BE2C (cell line): Measurements from ENCODE around the gene NUAK1. TPM values are rescaled to one million over a fixed set of nuclear protein-coding genes. Genes with fewer than 3 reads are reported as not detected.

ENCODE experiments used
- DNase-seq: peaks from one replicate; pipeline ENCODE4 v3.0.0-alpha.2; 2020
- H3K27me3 ChIP-seq: fragments of 250-450 bp; sonication (Bioruptor Pico); 2 replicates; pipeline ENCODE4 v1.5.1; 2020; ENCODE audit warnings: mild to moderate bottlenecking
- H3K36me3 ChIP-seq: fragments of 250-450 bp; sonication (Bioruptor Pico); 2 replicates; pipeline ENCODE4 v1.5.1; 2020; ENCODE audit warnings: mild to moderate bottlenecking
- H3K4me1 ChIP-seq: fragments of 250-450 bp; sonication (Bioruptor Pico); 2 replicates; pipeline ENCODE4 v1.5.1; 2020
- H3K4me3 ChIP-seq: 2 replicates; pipeline ENCODE4 v1.5.1; 2011; ENCODE audit warnings: low read depth, low read length
- H3K9me3 ChIP-seq: fragments of 250-450 bp; sonication (Bioruptor Pico); 2 replicates; pipeline ENCODE4 v1.5.1; 2020
- CTCF ChIP-seq: IDR thresholded peaks from 2 replicates; pipeline ENCODE4 v1.5.1; 2012; ENCODE audit warnings: mild to moderate bottlenecking, low read depth, low read length
- polyA plus RNA-seq: library from polyadenylated mRNA; unstranded; fragments of >200 nt; gene quantifications from one replicate; pipeline ENCODE4 v1.2.1, GENCODE V29; 2012; ENCODE audit warnings: low read depth, missing spikeins; ENCODE audit not compliant: insufficient read length, insufficient read depth

NUAK1 gene
- 0.94 TPM for polyA plus RNA-seq

GRCh38 chr12:106138633-106139421 lies at the start of gene NUAK1:
NUAK1 (minus strand) TSS chr12:106138954; CDS start chr12:106138653, 301 bp downstream.
- no peak for TF ChIP-seq CTCF
- no peaks in the 10 kb centered on the region for H3K9me3 ChIP-seq
- H3K4me3 ChIP-seq = peak within 1 kb of the TSS; percentile 37
- H3K36me3 ChIP-seq = no peaks in the 10 kb centered on the region
- DNase-seq = peak; percentile 56
- H3K4me1 ChIP-seq = no peaks in the 10 kb centered on the region
- peaks cover 42% of the 10 kb centered on the region for H3K27me3 ChIP-seq

- H3K4me1 ChIP-seq = no peaks in the 10 kb centered on the region
- H3K9me3 ChIP-seq = no peaks in the 10 kb centered on the region
- DNase-seq = no peak
- no peaks in the 10 kb centered on the region for H3K36me3 ChIP-seq
- H3K4me3 ChIP-seq = no peak overlapping the region
- H3K27me3 ChIP-seq = no peaks in the 10 kb centered on the region; the same call in 1 of the 2 replicates
- no peak for TF ChIP-seq CTCF
Measured at GRCh38 chr12:106188256-106188655, 49.5 kb upstream of the NUAK1 start.

GRCh38 chr12:106187842-106188241 lies 49.1 kb upstream of the NUAK1 start:
- no peak overlapping the region for H3K4me3 ChIP-seq
- no peaks in the 10 kb centered on the region for H3K36me3 ChIP-seq
- TF ChIP-seq CTCF = no peak
- H3K9me3 ChIP-seq = no peaks in the 10 kb centered on the region
- H3K27me3 ChIP-seq = no peaks in the 10 kb centered on the region; the same call in 1 of the 2 replicates
- H3K4me1 ChIP-seq = no peaks in the 10 kb centered on the region
- DNase-seq = no peak

- Histone ChIP-seq H3K27me3 (no peaks in the 10 kb centered on the region; the same call in 1 of the 2 replicates), H3K4me1 (no peaks in the 10 kb centered on the region), H3K4me3 (no peak overlapping the region), H3K36me3 (no peaks in the 10 kb centered on the region), H3K9me3 (no peaks in the 10 kb centered on the region)
- no peak for DNase-seq
- TF ChIP-seq CTCF = no peak
Measured at GRCh38 chr12:106187155-106187789, 48.5 kb upstream of the NUAK1 start.

GRCh38 chr12:106183735-106184134 lies 45.0 kb upstream of the NUAK1 start:
- no peak for DNase-seq

More at GRCh38 chr12:106183735-106184134, 45.0 kb upstream of the NUAK1 start:
- Histone ChIP-seq H3K9me3 (no peaks in the 10 kb centered on the region), H3K27me3 (no peaks in the 10 kb centered on the region; the same call in 1 of the 2 replicates), H3K36me3 (no peaks in the 10 kb centered on the region), H3K4me1 (no peaks in the 10 kb centered on the region), H3K4me3 (no peak overlapping the region)
- no peak for TF ChIP-seq CTCF
